ENCODE data around the gene BRD1. TPM values are rescaled to one million over a fixed set of nuclear protein-coding genes. Genes with fewer than 3 reads are reported as not detected.

BRD1 gene
- total and polyA plus RNA-seq, 9 donors: 13.6 to 45.6 (median 35.8) TPM

DNA sequence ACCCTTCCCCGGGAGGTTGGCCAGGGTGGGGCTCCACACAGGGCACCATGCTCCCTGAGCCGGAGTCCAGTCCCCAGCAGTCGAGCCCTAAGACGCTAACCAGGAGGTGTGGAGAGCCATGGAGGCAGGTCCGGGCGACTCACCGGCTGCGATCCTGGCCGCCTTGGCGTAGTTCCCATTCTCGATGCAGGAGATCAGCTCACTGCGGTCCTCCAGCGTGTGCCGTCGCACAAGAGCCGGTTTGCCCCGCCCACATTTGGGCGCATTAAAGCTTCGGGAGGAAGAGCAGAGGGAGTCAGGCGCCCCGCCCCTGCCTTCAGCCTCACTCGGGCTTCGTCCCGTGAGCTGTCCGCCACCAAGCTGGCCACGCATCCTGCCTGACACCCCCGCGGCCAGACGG is 50.8 kb downstream of the BRD1 start:
- no peaks in the 10 kb centered on the region for H3K9me3 ChIP-seq
- TF ChIP-seq POLR2A (IDR thresholded peaks at IDR 0.05): no peak
- TF ChIP-seq EP300 (IDR thresholded peaks at IDR 0.05): no peak
- TF ChIP-seq, protein P1, sequence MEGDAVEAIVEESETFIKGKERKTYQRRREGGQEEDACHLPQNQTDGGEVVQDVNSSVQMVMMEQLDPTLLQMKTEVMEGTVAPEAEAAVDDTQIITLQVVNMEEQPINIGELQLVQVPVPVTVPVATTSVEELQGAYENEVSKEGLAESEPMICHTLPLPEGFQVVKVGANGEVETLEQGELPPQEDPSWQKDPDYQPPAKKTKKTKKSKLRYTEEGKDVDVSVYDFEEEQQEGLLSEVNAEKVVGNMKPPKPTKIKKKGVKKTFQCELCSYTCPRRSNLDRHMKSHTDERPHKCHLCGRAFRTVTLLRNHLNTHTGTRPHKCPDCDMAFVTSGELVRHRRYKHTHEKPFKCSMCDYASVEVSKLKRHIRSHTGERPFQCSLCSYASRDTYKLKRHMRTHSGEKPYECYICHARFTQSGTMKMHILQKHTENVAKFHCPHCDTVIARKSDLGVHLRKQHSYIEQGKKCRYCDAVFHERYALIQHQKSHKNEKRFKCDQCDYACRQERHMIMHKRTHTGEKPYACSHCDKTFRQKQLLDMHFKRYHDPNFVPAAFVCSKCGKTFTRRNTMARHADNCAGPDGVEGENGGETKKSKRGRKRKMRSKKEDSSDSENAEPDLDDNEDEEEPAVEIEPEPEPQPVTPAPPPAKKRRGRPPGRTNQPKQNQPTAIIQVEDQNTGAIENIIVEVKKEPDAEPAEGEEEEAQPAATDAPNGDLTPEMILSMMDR (IDR thresholded peaks at IDR 0.05): no peak
- H3K36me3 ChIP-seq: no peaks in the 10 kb centered on the region
- no peak overlapping the region for H3K27ac ChIP-seq
- peak in 1 of 5 donors; percentile 30 for DNase-seq
- no peaks in the 10 kb centered on the region for H3K27me3 ChIP-seq
- H3K4me1 ChIP-seq (ENCODE audit: insufficient read depth): peaks cover 18% of the 10 kb centered on the region
- intact Hi-C loops (cut with DNase I): loop anchor here in 1 of 4 donors (10.0 kb wide), 1 partner anchor 48 kb away; the partner anchor contains the start of gene BRD1
- 89 to 95% (median 89%) methylated on average over 29 of the region's 29 CpGs for WGBS, 3 donors
- H3K4me3 ChIP-seq: no peak overlapping the region

DNA sequence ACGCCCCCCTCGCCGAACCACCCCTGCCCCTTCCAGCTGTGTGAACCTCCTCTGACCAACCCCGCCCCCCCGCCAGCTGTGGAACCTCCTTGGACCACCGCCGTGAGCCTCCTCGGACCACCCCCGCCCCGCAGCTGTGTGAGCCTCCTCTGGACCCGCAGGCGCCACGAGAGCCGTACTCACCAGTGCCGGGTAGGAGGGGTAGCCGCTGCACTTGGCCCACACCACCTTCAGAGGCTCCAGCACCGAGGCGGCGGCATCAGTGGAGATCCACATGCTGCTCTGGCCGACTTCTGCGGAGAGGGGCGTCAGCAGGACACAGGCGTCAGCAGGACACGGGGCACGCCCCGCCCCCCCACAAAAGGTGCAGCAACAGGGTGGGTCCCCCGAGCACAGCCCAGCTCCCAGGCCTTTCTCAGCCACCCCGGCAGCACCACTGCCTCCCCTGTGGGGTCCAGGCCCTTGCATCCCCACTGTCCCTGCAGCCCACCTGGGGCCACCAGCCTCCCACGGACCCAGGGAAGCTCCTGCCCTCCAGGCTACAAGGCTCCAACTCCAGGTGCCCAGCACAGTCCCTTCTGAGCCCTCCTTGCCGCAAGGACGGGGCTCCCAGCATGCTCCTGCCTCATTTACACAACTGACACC is 51.7 kb downstream of the BRD1 start:
- DNase-seq: peak in 1 of 5 donors; percentile 35
- intact Hi-C loops (cut with DNase I): loop anchor here in 1 of 4 donors (10.0 kb wide), 1 partner anchor 49 kb away; the partner anchor contains the start of gene BRD1
- TF ChIP-seq, protein P1 (IDR thresholded peaks at IDR 0.05): no peak
- TF ChIP-seq EP300 (IDR thresholded peaks at IDR 0.05) (no peak), POLR2A (IDR thresholded peaks at IDR 0.05) (no peak)

DNA sequence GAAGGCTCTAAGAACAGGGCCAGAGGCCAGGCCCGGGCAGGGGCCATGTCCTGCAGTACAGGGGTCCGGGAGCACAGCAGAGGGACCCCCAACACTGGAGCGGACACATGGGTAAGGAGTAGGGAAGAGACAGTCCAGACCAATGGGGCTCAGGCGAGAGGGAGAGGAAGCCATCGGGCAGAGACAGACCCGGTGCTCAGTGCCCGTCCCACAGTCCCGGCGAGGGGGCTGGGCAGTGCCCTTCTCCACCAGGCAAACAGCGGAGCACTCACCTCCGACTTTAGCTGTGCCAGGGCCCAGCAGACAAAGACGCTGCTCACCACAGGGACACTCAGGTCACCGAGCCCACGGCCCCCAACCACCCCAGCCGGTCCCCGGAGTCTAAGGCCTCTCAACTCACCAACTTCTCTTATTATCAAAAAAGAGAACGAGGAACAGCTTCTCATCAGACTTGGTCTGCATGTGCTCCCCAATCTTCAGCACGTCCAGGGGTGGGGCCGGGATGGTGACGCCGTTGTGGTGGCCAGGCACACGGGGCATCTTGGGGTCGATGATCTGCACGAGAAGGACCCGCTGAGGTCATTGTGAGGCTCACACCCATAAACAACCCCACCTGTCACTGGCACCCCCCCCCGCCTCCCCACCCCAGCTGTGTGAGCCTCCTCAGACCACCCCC is 52.3 kb downstream of the BRD1 start:
- peaks cover 13% of the 10 kb centered on the region for H3K4me1 ChIP-seq (ENCODE audit: insufficient read depth)
- H3K27me3 ChIP-seq: no peaks in the 10 kb centered on the region
- no peaks in the 10 kb centered on the region for H3K36me3 ChIP-seq
- WGBS, 3 donors: 92 to 93% (median 93%) methylated on average over 26 of the region's 26 CpGs
- TF ChIP-seq EP300 (IDR thresholded peaks at IDR 0.05) (no peak), POLR2A (IDR thresholded peaks at IDR 0.05) (no peak)
- TF ChIP-seq, protein P1 (IDR thresholded peaks at IDR 0.05): no peak
- no peaks in the 10 kb centered on the region for H3K9me3 ChIP-seq
- H3K27ac ChIP-seq: no peak overlapping the region
- H3K4me3 ChIP-seq: no peak overlapping the region
- peak in 1 of 5 donors; percentile 12 for DNase-seq
- intact Hi-C loops (cut with DNase I): loop anchor here in 1 of 4 donors (10.0 kb wide), 1 partner anchor 49 kb away; the partner anchor contains the start of gene BRD1

More for the DNA sequence above, 51.7 kb downstream of the BRD1 start:
- Histone ChIP-seq H3K9me3 (no peaks in the 10 kb centered on the region), H3K36me3 (no peaks in the 10 kb centered on the region), H3K27ac (no peak overlapping the region), H3K4me3 (no peak overlapping the region), H3K4me1 (ENCODE audit: insufficient read depth) (peaks cover 13% of the 10 kb centered on the region), H3K27me3 (no peaks in the 10 kb centered on the region)
- 88 to 93% (median 89%) methylated on average over 22 to 31 of the region's 31 CpGs for WGBS, 3 donors

DNA sequence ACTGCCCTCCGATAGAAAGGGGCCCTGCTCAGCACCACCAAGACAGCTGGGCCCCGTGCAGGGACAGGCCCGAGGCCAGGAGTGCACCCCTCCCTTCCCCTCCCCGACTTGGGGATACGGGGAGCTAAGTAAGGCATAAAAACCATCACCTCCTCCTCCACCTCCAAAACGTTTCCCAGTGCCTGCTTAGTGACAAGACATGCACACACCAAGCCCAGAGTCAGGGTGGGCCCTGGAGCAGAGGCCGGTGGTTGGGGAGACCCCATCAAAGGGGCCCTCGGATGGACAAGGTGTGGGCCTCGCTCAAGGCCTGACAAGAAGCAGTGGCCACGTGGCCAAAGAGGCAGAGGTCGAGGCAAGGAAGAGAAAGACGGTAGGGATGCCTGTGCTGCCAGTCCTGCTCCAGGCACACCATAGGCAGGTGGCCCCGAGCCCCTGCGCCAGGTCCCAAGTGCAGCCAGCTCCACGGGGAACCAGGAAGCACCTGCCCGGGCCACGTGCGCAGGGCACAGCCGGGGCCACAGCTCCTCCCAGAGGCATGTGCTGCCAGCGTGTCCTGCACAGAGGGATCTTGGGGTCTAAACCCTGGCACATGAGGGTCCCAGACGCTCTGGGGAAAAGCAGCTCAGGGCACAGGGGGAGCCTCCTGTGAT is 53.0 kb downstream of the BRD1 start:
- TF ChIP-seq EP300 (IDR thresholded peaks at IDR 0.05) (no peak), POLR2A (IDR thresholded peaks at IDR 0.05) (no peak)
- TF ChIP-seq, protein P1 (IDR thresholded peaks at IDR 0.05): no peak
- H3K27ac ChIP-seq: no peak overlapping the region
- no peaks in the 10 kb centered on the region for H3K9me3 ChIP-seq
- H3K27me3 ChIP-seq: no peaks in the 10 kb centered on the region
- no peak overlapping the region for H3K4me3 ChIP-seq
- DNase-seq: peak in 1 of 5 donors; percentile 12
- H3K4me1 ChIP-seq (ENCODE audit: insufficient read depth): peaks cover 14% of the 10 kb centered on the region
- WGBS, 3 donors: 72 to 78% (median 75%) methylated on average over 21 of the region's 21 CpGs
- intact Hi-C loops (cut with DNase I): loop anchor here in 1 of 4 donors (10.0 kb wide), 1 partner anchor 50 kb away; the partner anchor contains the start of gene BRD1
- no peaks in the 10 kb centered on the region for H3K36me3 ChIP-seq
